ENCODE data around the gene PCDH9.

PCDH9 gene

GRCh38 chr13:66407128-66407527, 823.0 kb downstream of the PCDH9 start:
- Histone ChIP-seq H3K27ac (ENCODE audit: low read depth, low read length) (no peak overlapping the region), H3K9me3 (ENCODE audit: control insufficient read depth in 1 of 2, low read length in 2 of 2) (no peaks in the 10 kb centered on the region), H3K9ac (ENCODE audit: low read depth in 1 of 2, low read length in 2 of 2) (no peak overlapping the region), H3K4me3 (ENCODE audit: low read depth in 1 of 2, low read length in 2 of 2) (no peak overlapping the region), H3K4me1 (ENCODE audit: control insufficient read depth in 1 of 2, insufficient read depth in 2 of 2, low read length in 2 of 2) (no peaks in the 10 kb centered on the region), H3K27me3 (ENCODE audit: control insufficient read depth in 1 of 2, insufficient read depth in 2 of 2, low read length in 2 of 2) (no peaks in the 10 kb centered on the region), H3K36me3 (ENCODE audit: control insufficient read depth in 1 of 2, insufficient read depth in 2 of 2, low read length in 2 of 2) (no peaks in the 10 kb centered on the region)

DNA sequence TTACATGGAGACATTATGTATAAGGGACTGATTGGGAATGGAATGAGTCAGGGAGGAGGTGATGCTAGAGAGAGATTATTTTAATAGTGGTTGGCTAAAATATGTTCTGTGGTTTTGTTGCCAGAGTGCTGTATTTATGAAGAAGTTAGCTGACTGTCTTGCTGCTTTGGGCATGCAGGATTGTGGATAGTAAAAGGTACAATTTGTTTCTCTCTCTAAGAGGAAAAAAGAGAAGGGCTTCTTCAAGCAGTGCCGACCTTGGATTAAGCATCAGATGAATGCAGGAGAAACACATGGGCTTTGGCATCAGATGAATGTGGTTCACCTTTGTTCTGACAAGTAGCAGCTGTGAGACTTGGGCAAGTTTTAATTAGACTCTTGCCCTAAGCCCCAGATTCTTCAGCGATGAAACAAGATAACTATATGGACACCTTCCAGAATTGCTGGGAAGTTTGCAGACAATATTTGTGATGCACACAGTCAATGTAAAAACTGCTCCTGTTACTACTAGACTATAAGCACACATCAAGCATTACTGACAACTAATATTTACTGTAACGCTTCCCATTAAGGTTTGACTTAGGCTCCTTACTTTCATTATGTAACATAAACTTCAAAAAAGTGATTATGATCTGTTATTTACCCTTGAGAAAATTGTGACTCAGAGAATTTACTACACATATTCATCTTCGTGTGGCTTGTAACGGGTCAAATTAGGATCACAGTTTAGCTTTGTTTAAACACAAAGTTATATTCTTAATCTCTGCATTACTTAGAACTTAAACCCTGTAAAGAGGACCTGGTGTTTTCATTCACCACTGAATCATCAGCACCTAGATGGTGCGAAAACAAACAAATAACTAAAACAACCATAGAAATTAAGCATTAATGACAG, 824.0 kb downstream of the PCDH9 start:
- Histone ChIP-seq H3K4me1 (ENCODE audit: control insufficient read depth in 1 of 2, insufficient read depth in 2 of 2, low read length in 2 of 2) (no peaks in the 10 kb centered on the region), H3K4me3 (ENCODE audit: low read depth in 1 of 2, low read length in 2 of 2) (no peak overlapping the region), H3K9ac (ENCODE audit: low read depth in 1 of 2, low read length in 2 of 2) (no peak overlapping the region), H3K9me3 (ENCODE audit: control insufficient read depth in 1 of 2, low read length in 2 of 2) (no peaks in the 10 kb centered on the region), H3K36me3 (ENCODE audit: control insufficient read depth in 1 of 2, insufficient read depth in 2 of 2, low read length in 2 of 2) (no peaks in the 10 kb centered on the region), H3K27ac (ENCODE audit: low read depth, low read length) (no peak overlapping the region), H3K27me3 (ENCODE audit: control insufficient read depth in 1 of 2, insufficient read depth in 2 of 2, low read length in 2 of 2) (no peaks in the 10 kb centered on the region)

- Histone ChIP-seq H3K27me3 (ENCODE audit: control insufficient read depth in 1 of 2, insufficient read depth in 2 of 2, low read length in 2 of 2) (no peaks in the 10 kb centered on the region), H3K9me3 (ENCODE audit: control insufficient read depth in 1 of 2, low read length in 2 of 2) (no peaks in the 10 kb centered on the region), H3K9ac (ENCODE audit: low read depth in 1 of 2, low read length in 2 of 2) (no peak overlapping the region), H3K4me3 (ENCODE audit: low read depth in 1 of 2, low read length in 2 of 2) (no peak overlapping the region), H3K27ac (ENCODE audit: low read depth, low read length) (no peak overlapping the region), H3K36me3 (ENCODE audit: control insufficient read depth in 1 of 2, insufficient read depth in 2 of 2, low read length in 2 of 2) (no peaks in the 10 kb centered on the region), H3K4me1 (ENCODE audit: control insufficient read depth in 1 of 2, insufficient read depth in 2 of 2, low read length in 2 of 2) (no peaks in the 10 kb centered on the region)
Measured at GRCh38 chr13:66402546-66402945, 827.6 kb downstream of the PCDH9 start.

DNA sequence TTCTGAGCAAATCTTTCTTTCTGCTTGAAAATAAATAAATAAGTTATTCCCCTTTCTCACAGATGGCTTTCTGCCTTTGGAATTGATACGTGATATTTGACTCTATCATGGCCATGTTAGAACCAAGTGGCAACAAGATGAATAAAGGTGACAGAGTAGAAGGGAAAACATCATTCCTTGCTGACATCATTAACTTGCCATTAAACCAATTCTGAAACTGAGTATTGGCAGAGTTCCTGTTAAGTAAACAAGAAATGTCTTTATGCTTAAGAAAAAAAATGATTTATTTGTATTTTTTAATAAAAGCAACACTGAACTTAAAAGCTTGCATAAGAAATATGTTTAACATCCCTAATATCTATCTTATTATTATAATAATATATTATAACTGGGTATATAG, 828.1 kb downstream of the PCDH9 start:
- no peaks in the 10 kb centered on the region for H3K9me3 ChIP-seq (ENCODE audit: control insufficient read depth in 1 of 2, low read length in 2 of 2)
- H3K4me1 ChIP-seq (ENCODE audit: control insufficient read depth in 1 of 2, insufficient read depth in 2 of 2, low read length in 2 of 2): no peaks in the 10 kb centered on the region
- no peak overlapping the region for H3K4me3 ChIP-seq (ENCODE audit: low read depth in 1 of 2, low read length in 2 of 2)
- H3K27ac ChIP-seq (ENCODE audit: low read depth, low read length): no peak overlapping the region
- no peaks in the 10 kb centered on the region for H3K27me3 ChIP-seq (ENCODE audit: control insufficient read depth in 1 of 2, insufficient read depth in 2 of 2, low read length in 2 of 2)
- H3K36me3 ChIP-seq (ENCODE audit: control insufficient read depth in 1 of 2, insufficient read depth in 2 of 2, low read length in 2 of 2): no peaks in the 10 kb centered on the region
- no peak overlapping the region for H3K9ac ChIP-seq (ENCODE audit: low read depth in 1 of 2, low read length in 2 of 2)

DNA sequence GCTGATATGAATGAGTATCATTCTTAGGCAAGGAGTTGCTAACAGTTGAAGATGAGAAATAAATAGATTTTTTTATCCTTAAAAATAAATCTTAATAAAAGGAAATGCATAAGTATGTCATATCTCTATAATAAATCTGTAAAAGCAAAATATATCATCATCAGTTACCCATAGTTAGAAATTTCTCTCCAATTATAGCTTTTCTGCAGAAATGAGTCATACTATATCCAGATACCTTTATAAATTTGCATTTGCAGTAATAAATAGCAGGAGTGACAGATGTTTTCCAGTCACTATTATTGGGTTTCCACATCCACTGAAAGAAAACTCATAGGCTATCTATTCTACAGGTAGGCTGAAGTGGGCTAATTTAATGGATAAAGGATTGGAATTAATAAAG, 829.8 kb downstream of the PCDH9 start:
- Histone ChIP-seq H3K36me3 (ENCODE audit: control insufficient read depth in 1 of 2, insufficient read depth in 2 of 2, low read length in 2 of 2) (no peaks in the 10 kb centered on the region), H3K27ac (ENCODE audit: low read depth, low read length) (no peak overlapping the region), H3K27me3 (ENCODE audit: control insufficient read depth in 1 of 2, insufficient read depth in 2 of 2, low read length in 2 of 2) (no peaks in the 10 kb centered on the region), H3K9ac (ENCODE audit: low read depth in 1 of 2, low read length in 2 of 2) (no peak overlapping the region), H3K4me3 (ENCODE audit: low read depth in 1 of 2, low read length in 2 of 2) (no peak overlapping the region), H3K9me3 (ENCODE audit: control insufficient read depth in 1 of 2, low read length in 2 of 2) (no peaks in the 10 kb centered on the region), H3K4me1 (ENCODE audit: control insufficient read depth in 1 of 2, insufficient read depth in 2 of 2, low read length in 2 of 2) (no peaks in the 10 kb centered on the region)

GRCh38 chr13:66399873-66400272, 830.3 kb downstream of the PCDH9 start:
- Histone ChIP-seq H3K9me3 (ENCODE audit: control insufficient read depth in 1 of 2, low read length in 2 of 2) (no peaks in the 10 kb centered on the region), H3K4me3 (ENCODE audit: low read depth in 1 of 2, low read length in 2 of 2) (no peak overlapping the region), H3K27ac (ENCODE audit: low read depth, low read length) (no peak overlapping the region), H3K9ac (ENCODE audit: low read depth in 1 of 2, low read length in 2 of 2) (no peak overlapping the region), H3K36me3 (ENCODE audit: control insufficient read depth in 1 of 2, insufficient read depth in 2 of 2, low read length in 2 of 2) (no peaks in the 10 kb centered on the region), H3K4me1 (ENCODE audit: control insufficient read depth in 1 of 2, insufficient read depth in 2 of 2, low read length in 2 of 2) (no peaks in the 10 kb centered on the region), H3K27me3 (ENCODE audit: control insufficient read depth in 1 of 2, insufficient read depth in 2 of 2, low read length in 2 of 2) (no peaks in the 10 kb centered on the region)

- H3K27me3 ChIP-seq (ENCODE audit: control insufficient read depth in 1 of 2, insufficient read depth in 2 of 2, low read length in 2 of 2): no peaks in the 10 kb centered on the region
- no peak overlapping the region for H3K27ac ChIP-seq (ENCODE audit: low read depth, low read length)
- no peaks in the 10 kb centered on the region for H3K36me3 ChIP-seq (ENCODE audit: control insufficient read depth in 1 of 2, insufficient read depth in 2 of 2, low read length in 2 of 2)
- H3K4me1 ChIP-seq (ENCODE audit: control insufficient read depth in 1 of 2, insufficient read depth in 2 of 2, low read length in 2 of 2): no peaks in the 10 kb centered on the region
- H3K9me3 ChIP-seq (ENCODE audit: control insufficient read depth in 1 of 2, low read length in 2 of 2): no peaks in the 10 kb centered on the region
- no peak overlapping the region for H3K4me3 ChIP-seq (ENCODE audit: low read depth in 1 of 2, low read length in 2 of 2)
- no peak overlapping the region for H3K9ac ChIP-seq (ENCODE audit: low read depth in 1 of 2, low read length in 2 of 2)
Measured at GRCh38 chr13:66397133-66397532, 833.0 kb downstream of the PCDH9 start.

DNA sequence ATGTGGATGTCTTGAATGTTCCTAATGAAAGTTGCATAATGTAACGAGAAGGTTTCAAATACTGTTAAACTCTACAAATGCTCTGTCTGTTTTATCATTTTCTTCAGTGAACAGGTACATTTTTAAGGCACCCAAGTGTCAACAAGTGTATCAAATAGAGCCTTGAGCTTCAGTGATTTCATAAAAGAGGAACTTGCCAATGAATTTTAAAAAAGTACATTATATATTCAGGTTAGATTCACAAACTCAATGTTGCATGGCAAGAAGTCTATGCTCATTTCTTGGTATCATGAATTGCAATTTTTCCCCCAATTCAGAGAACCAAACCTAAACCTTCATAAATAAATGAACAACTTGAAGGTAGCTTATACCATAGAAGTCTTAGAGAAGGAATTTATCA, 838.8 kb downstream of the PCDH9 start:
- H3K9ac ChIP-seq (ENCODE audit: low read depth in 1 of 2, low read length in 2 of 2): no peak overlapping the region
- H3K9me3 ChIP-seq (ENCODE audit: control insufficient read depth in 1 of 2, low read length in 2 of 2): peaks cover 0 to 4% of the 10 kb centered on the region in 2 donors
- no peaks in the 10 kb centered on the region for H3K4me1 ChIP-seq (ENCODE audit: control insufficient read depth in 1 of 2, insufficient read depth in 2 of 2, low read length in 2 of 2)
- no peak overlapping the region for H3K4me3 ChIP-seq (ENCODE audit: low read depth in 1 of 2, low read length in 2 of 2)
- H3K27ac ChIP-seq (ENCODE audit: low read depth, low read length): no peak overlapping the region
- H3K27me3 ChIP-seq (ENCODE audit: control insufficient read depth in 1 of 2, insufficient read depth in 2 of 2, low read length in 2 of 2): no peaks in the 10 kb centered on the region
- no peaks in the 10 kb centered on the region for H3K36me3 ChIP-seq (ENCODE audit: control insufficient read depth in 1 of 2, insufficient read depth in 2 of 2, low read length in 2 of 2)

- Histone ChIP-seq H3K9ac (ENCODE audit: low read depth in 1 of 2, low read length in 2 of 2) (no peak overlapping the region), H3K4me3 (ENCODE audit: low read depth in 1 of 2, low read length in 2 of 2) (no peak overlapping the region), H3K4me1 (ENCODE audit: control insufficient read depth in 1 of 2, insufficient read depth in 2 of 2, low read length in 2 of 2) (no peaks in the 10 kb centered on the region), H3K27me3 (ENCODE audit: control insufficient read depth in 1 of 2, insufficient read depth in 2 of 2, low read length in 2 of 2) (no peaks in the 10 kb centered on the region), H3K9me3 (ENCODE audit: control insufficient read depth in 1 of 2, low read length in 2 of 2) (no peaks in the 10 kb centered on the region), H3K36me3 (ENCODE audit: control insufficient read depth in 1 of 2, insufficient read depth in 2 of 2, low read length in 2 of 2) (no peaks in the 10 kb centered on the region), H3K27ac (ENCODE audit: low read depth, low read length) (no peak overlapping the region)
Measured at GRCh38 chr13:66378894-66379293, 851.2 kb downstream of the PCDH9 start.

DNA sequence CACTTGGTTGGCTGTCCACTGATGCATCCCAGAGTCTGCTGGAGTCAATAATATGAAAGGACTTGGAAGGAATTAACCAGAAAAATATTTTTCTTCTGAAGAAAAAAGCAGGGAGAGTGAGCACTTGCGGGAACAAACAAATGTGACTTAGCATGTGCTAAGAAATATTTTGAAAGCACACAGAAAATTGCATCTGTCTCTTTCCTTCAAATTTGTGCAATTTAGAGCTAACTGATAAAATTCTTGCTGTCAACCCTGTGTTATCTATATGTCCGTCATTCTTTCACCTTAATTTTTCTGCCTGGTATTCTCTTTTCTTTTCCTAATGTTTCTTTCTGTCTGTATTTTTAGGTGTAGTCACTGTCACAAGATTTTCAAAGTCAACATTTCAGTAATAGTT, 852.6 kb downstream of the PCDH9 start:
- Histone ChIP-seq H3K4me3 (ENCODE audit: low read depth in 1 of 2, low read length in 2 of 2) (no peak overlapping the region), H3K9me3 (ENCODE audit: control insufficient read depth in 1 of 2, low read length in 2 of 2) (no peaks in the 10 kb centered on the region), H3K36me3 (ENCODE audit: control insufficient read depth in 1 of 2, insufficient read depth in 2 of 2, low read length in 2 of 2) (no peaks in the 10 kb centered on the region), H3K9ac (ENCODE audit: low read depth in 1 of 2, low read length in 2 of 2) (no peak overlapping the region), H3K4me1 (ENCODE audit: control insufficient read depth in 1 of 2, insufficient read depth in 2 of 2, low read length in 2 of 2) (no peaks in the 10 kb centered on the region), H3K27ac (ENCODE audit: low read depth, low read length) (no peak overlapping the region), H3K27me3 (ENCODE audit: control insufficient read depth in 1 of 2, insufficient read depth in 2 of 2, low read length in 2 of 2) (no peaks in the 10 kb centered on the region)
